AML-193 (cell line): Measurements from ENCODE around the gene LSS.
"Not testable (repeated sequence)": the region's sequence is repeated elsewhere in the genome, so short reads cannot be mapped to it uniquely, and the experiment has no call there.

Experiments used
- DNase-seq, 2 experiments: peaks; one replicate each; lab custom pipeline; 2025; lab: John Stamatoyannopoulos, UW

The LSS gene

GRCh38 chr21:46205166-46205565 lies 23.4 kb downstream of the LSS start:
- no peak for DNase-seq

GRCh38 chr21:46203203-46203600 lies 25.4 kb downstream of the LSS start:
- DNase-seq, result no peak

GRCh38 chr21:46202592-46203202 lies 25.9 kb downstream of the LSS start:
- no peak for DNase-seq

- DNase-seq, result not testable (repeated sequence)
Measured at GRCh38 chr21:46200877-46201803, 27.4 kb downstream of the LSS start.

GRCh38 chr21:46199436-46200373 lies 28.9 kb downstream of the LSS start:
- no peak for DNase-seq

- DNase-seq, result no peak
Measured at GRCh38 chr21:46196733-46197132, 31.8 kb downstream of the LSS start.

GRCh38 chr21:46195595-46196195 lies 32.9 kb downstream of the LSS start:
- DNase-seq, result no peak

- no peak for DNase-seq
Measured at GRCh38 chr21:46194374-46195334, 33.9 kb downstream of the LSS start.

GRCh38 chr21:46193829-46194373 lies 34.7 kb downstream of the LSS start:
- DNase-seq, result no peak

GRCh38 chr21:46191686-46192575 lies 36.6 kb downstream of the LSS start:
- no peak for DNase-seq

- DNase-seq, result no peak
Measured at GRCh38 chr21:46191257-46191685, 37.3 kb downstream of the LSS start.

- DNase-seq, result no peak
Measured at GRCh38 chr21:46190491-46191131, 38.0 kb downstream of the LSS start.

GRCh38 chr21:46189959-46190490 lies 38.5 kb downstream of the LSS start:
- no peak for DNase-seq

GRCh38 chr21:46189213-46189958 lies 39.2 kb downstream of the LSS start:
- DNase-seq, result no peak

- DNase-seq, result no peak
Measured at GRCh38 chr21:46188226-46189212, 40.1 kb downstream of the LSS start.

GRCh38 chr21:46187814-46188213 lies 40.8 kb downstream of the LSS start:
- no peak for DNase-seq

GRCh38 chr21:46187261-46187660 lies 41.3 kb downstream of the LSS start:
- DNase-seq, result no peak
